Activated T-helper 1 cell treated with Interleukin-2 at 50 U/mL for 16 hours (primary cell): Measurements from ENCODE around the gene KLK3.

Source experiments
- DNase-seq: peaks from one replicate; pipeline ENCODE4 v3.0.0-alpha.2; 2020; ENCODE audit warnings: low read depth

The KLK3 gene

GRCh38 chr19:50831026-50831396 is 23.7 kb upstream of the KLK3 start:
- no peak for DNase-seq

GRCh38 chr19:50832666-50833065 is 22.0 kb upstream of the KLK3 start:
- DNase-seq: no peak

GRCh38 chr19:50833117-50833801 is 21.5 kb upstream of the KLK3 start, which contains the start of gene KLK15:
Gene KLK15 (minus strand): TSS chr19:50833574. CDS start chr19:50831492, 2,082 bp downstream.
- DNase-seq: no peak

- no peak for DNase-seq
Observed at GRCh38 chr19:50833802-50834167, 20.9 kb upstream of the KLK3 start.

- no peak for DNase-seq
Observed at GRCh38 chr19:50835103-50835784, 19.5 kb upstream of the KLK3 start.

GRCh38 chr19:50835785-50836542 is 18.8 kb upstream of the KLK3 start:
- DNase-seq: peak; percentile 29

GRCh38 chr19:50836543-50837195 is 18.0 kb upstream of the KLK3 start:
- no peak for DNase-seq

GRCh38 chr19:50837300-50837699 is 17.4 kb upstream of the KLK3 start:
- DNase-seq: no peak

GRCh38 chr19:50838239-50838638 is 16.5 kb upstream of the KLK3 start:
- DNase-seq: no peak

GRCh38 chr19:50839712-50840655 is 14.7 kb upstream of the KLK3 start:
- no peak for DNase-seq

- no peak for DNase-seq
Observed at GRCh38 chr19:50842130-50842529, 12.6 kb upstream of the KLK3 start.

GRCh38 chr19:50843205-50843604 is 11.5 kb upstream of the KLK3 start:
- DNase-seq: no peak

GRCh38 chr19:50843701-50844221 is 11.0 kb upstream of the KLK3 start:
- no peak for DNase-seq

GRCh38 chr19:50844296-50844935 is 10.3 kb upstream of the KLK3 start:
- DNase-seq: no peak

- no peak for DNase-seq
Observed at GRCh38 chr19:50850738-50851137, 4.0 kb upstream of the KLK3 start.

GRCh38 chr19:50851620-50852019 is 3.1 kb upstream of the KLK3 start:
- DNase-seq: no peak

- DNase-seq: no peak
Observed at GRCh38 chr19:50857366-50857765, 2.7 kb downstream of the KLK3 start.

- no peak for DNase-seq
Observed at GRCh38 chr19:50858886-50859285, 4.2 kb downstream of the KLK3 start.

- DNase-seq: no peak
Observed at GRCh38 chr19:50859849-50860248, 5.1 kb downstream of the KLK3 start.

GRCh38 chr19:50861010-50861409 is 6.3 kb downstream of the KLK3 start:
- no peak for DNase-seq
